Ovary (tissue), 9 donors: ENCODE measurements around the gene PCSK9. TPM values are rescaled to one million over a fixed set of nuclear protein-coding genes. Genes with fewer than 3 reads are reported as not detected.
A peak's percentile ranks its signal among the peaks of the same experiment; 100 is the strongest.
"Not testable (repeated sequence)": the region's sequence is repeated elsewhere in the genome, so short reads cannot be mapped to it uniquely, and the experiment has no call there.

Source experiments
- DNase-seq, 5 donors: peaks; one replicate each; pipeline ENCODE4 v3.0.0-alpha.2; 2019 to 2020
- H3K27ac ChIP-seq, 2 donors: fragments of 200-600 bp; one replicate each; pipeline versions ENCODE4 v1.5.1 to v1.8.0; 2019 to 2022
- H3K27me3 ChIP-seq: fragments of 200-600 bp; one replicate; pipeline ENCODE4 v1.8.0; 2022
- H3K36me3 ChIP-seq: fragments of 200-600 bp; sonication (generic); one replicate; pipeline ENCODE4 v1.5.1; 2019
- H3K4me1 ChIP-seq: one replicate; pipeline ENCODE4 v1.8.1; 2013; ENCODE audit warnings: mild to moderate bottlenecking, moderate library complexity; ENCODE audit not compliant: insufficient read depth
- H3K4me3 ChIP-seq: fragments of 200-600 bp; sonication (generic); one replicate; pipeline ENCODE4 v1.5.1; 2017
- H3K9me3 ChIP-seq, 2 donors: fragments of 200-600 bp in 1 of 2; sonication (generic) in 1 of 2; one replicate each; pipeline versions ENCODE4 v1.5.1 to v1.8.1; 2013 to 2019; ENCODE audit warnings: mild to moderate bottlenecking in 1 of 2, moderate library complexity in 1 of 2
- CTCF ChIP-seq, 3 donors: fragments of 450-650 bp in 2 of 3; fragments of 200-600 bp in 1 of 3; IDR thresholded peaks; one replicate each; pipeline versions ENCODE4 v1.5.1 to v1.8.0; 2016 to 2022; ENCODE audit warnings: antibody characterized with exemption in 3 of 3, mild to moderate bottlenecking in 1 of 3
- EP300 ChIP-seq: sonication (generic); formaldehyde crosslinking; IDR thresholded peaks from one replicate; pipeline ENCODE4 v1.6.1; 2017; ENCODE audit warnings: antibody characterized with exemption
- POLR2A ChIP-seq: fragments of 450-650 bp; IDR thresholded peaks from one replicate; pipeline ENCODE4 v1.6.1; 2017; ENCODE audit warnings: antibody characterized with exemption, mild to moderate bottlenecking, moderate library complexity
- WGBS, 3 donors: extraction: QIAGEN DNeasy Blood & Tissue Kit in 1 of 3; methylation state at CpG; one replicate each; pipeline versions ENCODE4 v1.1.5 to v1.1.7; 2013 to 2017; 5-methylcytosine and 5-hydroxymethylcytosine counted together
- intact Hi-C, 4 donors: fragments of 100-400 bp; cut with DNase I; formaldehyde crosslinking; loops; one replicate each; pipeline versions ENCODE4 v1.11.0 to v1.15.1; 2022 to 2023
- polyA plus RNA-seq, 2 donors: library from polyadenylated mRNA; stranded (reverse); fragments of 200-250 nt in 1 of 2; fragments of 350-450 nt in 1 of 2; fragmentation: Illumina TruSeq in 1 of 2; extraction: RNeasy Lipid Tissue Mini Kit (QIAGEN cat#74804) in 1 of 2; gene quantifications; one replicate each; pipeline ENCODE4 v1.2.3, GENCODE V29; 2013 to 2014
- total RNA-seq, 7 donors: library from RNA; depleted of rRNA in 2 of 7; stranded (reverse); fragments of >200 nt in 2 of 7; fragmentation: NEBNext Ultra II Directional in 3 of 7; extraction: Animal tissue kit (Norgen Biotek cat#: 25700) in 3 of 7; gene quantifications; one replicate each; pipeline versions ENCODE4 v1.1.0 to v1.2.4, GENCODE V29; 2016 to 2023
- donor health status: DM: no; HTN: no; CAD: no; lungs with moderate emphysema.
- donor health status: DM: no; HTN: no; CAD: no.
- donor health status: Bipolar disorder and iron deficiency.
- donor health status: DM: yes; HTN: yes; CAD: no.
- donor health status: DM: no; HTN: no; CAD: no.
- donor health status: DM: yes; HTN: yes; CAD: no.

Gene PCSK9
- total and polyA plus RNA-seq, 9 donors = 0.01 to 0.52 (median 0.30) TPM; not detected in 5

- no peak for DNase-seq
- Histone ChIP-seq H3K27me3 (no peaks in the 10 kb centered on the region), H3K4me3 (no peak overlapping the region), H3K27ac (no peak overlapping the region), H3K36me3 (no peaks in the 10 kb centered on the region), H3K9me3 (no peaks in the 10 kb centered on the region), H3K4me1 (no peaks in the 10 kb centered on the region)
- intact Hi-C loops = no loop called here
- TF ChIP-seq POLR2A (no peak), EP300 (no peak), CTCF (IDR thresholded peaks at IDR 0.05) (no peak)
- 63 to 76% (median 66%) methylated on average over 9 of the region's 9 CpGs for WGBS, 3 donors
These were observed 21.0 kb upstream of the PCSK9 start for GRCh38 chr1:55018395-55018794.

GRCh38 chr1:55021942-55022546, 17.3 kb upstream of the PCSK9 start:
- Histone ChIP-seq H3K27me3 (no peaks in the 10 kb centered on the region), H3K27ac (no peak overlapping the region), H3K4me1 (no peaks in the 10 kb centered on the region), H3K4me3 (no peak overlapping the region), H3K36me3 (no peaks in the 10 kb centered on the region), H3K9me3 (no peaks in the 10 kb centered on the region)
- TF ChIP-seq POLR2A (no peak), CTCF (IDR thresholded peaks at IDR 0.05) (peak in 2 of 3 donors; percentile 19)
- DNase-seq = peak; percentile 36 to 82 (median 56)
- 29 to 42% (median 34%) methylated on average over 15 of the region's 15 CpGs for WGBS, 3 donors
- intact Hi-C loops = no loop called here

GRCh38 chr1:55024163-55024562, 15.2 kb upstream of the PCSK9 start:
- WGBS, 3 donors = 65 to 68% (median 66%) methylated on average over 9 to 10 of the region's 10 CpGs
- H3K4me1 ChIP-seq, H3K27ac ChIP-seq, H3K9me3 ChIP-seq, H3K27me3 ChIP-seq, intact Hi-C loops, DNase-seq, H3K4me3 ChIP-seq, H3K36me3 ChIP-seq: not testable (repeated sequence)

- DNase-seq, H3K36me3 ChIP-seq, H3K27ac ChIP-seq, H3K4me1 ChIP-seq, H3K4me3 ChIP-seq, H3K27me3 ChIP-seq, intact Hi-C loops, H3K9me3 ChIP-seq: not testable (repeated sequence)
- 82 to 91% (median 86%) methylated on average over 3 of the region's 3 CpGs for WGBS, 3 donors
These were observed 12.7 kb upstream of the PCSK9 start for GRCh38 chr1:55026682-55027081.

GRCh38 chr1:55031098-55031497, 8.2 kb upstream of the PCSK9 start:
- WGBS, 3 donors = 95 to 96% (median 96%) methylated on average over 5 of the region's 5 CpGs
- H3K36me3 ChIP-seq, DNase-seq, intact Hi-C loops, H3K4me3 ChIP-seq, H3K4me1 ChIP-seq, H3K27me3 ChIP-seq, H3K9me3 ChIP-seq, H3K27ac ChIP-seq: not testable (repeated sequence)

- intact Hi-C loops = no loop called here
- DNase-seq = no peak
- H3K4me1 ChIP-seq = no peaks in the 10 kb centered on the region
- WGBS, 3 donors = 67 to 74% (median 70%) methylated on average over 7 of the region's 7 CpGs
- H3K27me3 ChIP-seq = no peaks in the 10 kb centered on the region
- no peaks in the 10 kb centered on the region for H3K36me3 ChIP-seq
- H3K27ac ChIP-seq = no peak overlapping the region
- H3K9me3 ChIP-seq = no peaks in the 10 kb centered on the region
- no peak overlapping the region for H3K4me3 ChIP-seq
- no peak for TF ChIP-seq CTCF (IDR thresholded peaks at IDR 0.05)
- no peak for TF ChIP-seq POLR2A
- TF ChIP-seq EP300 = no peak
These were observed 6.1 kb upstream of the PCSK9 start for GRCh38 chr1:55033265-55033614.
